Measurements from ENCODE around the gene PTPRD.

GRCh38 chr9:10339152-10339551 is 273.6 kb downstream of the PTPRD start:
- TF ChIP-seq POLR2AphosphoS5 (IDR thresholded peaks at IDR 0.05; ENCODE audit: borderline replicate concordance, low read depth, low read length) (no peak), EZH2 (IDR thresholded peaks at IDR 0.05) (no peak)
